ENCODE results near the gene PGBD1. TPM values are rescaled to one million over a fixed set of nuclear protein-coding genes. Genes with fewer than 3 reads are reported as not detected.

The PGBD1 gene
- total RNA-seq, 1 experiment from 2014 or later: 2.5 TPM

- intact Hi-C loops (cut with micrococcal nuclease): no loop called here
- BruUV-seq (replicated peaks): no TSS peak
- POLR2A ChIA-PET: interaction anchor here (5.1 to 5.3 kb wide), 2 partner anchors 13 to 112 kb away, joined by 48 to 99 read pairs; partner anchors contain the start of genes ZKSCAN8 and ZSCAN26
Observed at GRCh38 chr6:28254121-28254519, 27.3 kb upstream of the PGBD1 start.

GRCh38 chr6:28257042-28257441 is 24.3 kb upstream of the PGBD1 start:
- ChIA-PET CTCF (no interaction called here), POLR2A (interaction anchor here (0.6 kb wide), 2 partner anchors 10 to 127 kb away, joined by 3 to 4 read pairs; partner anchors contain the start of gene ZSCAN26)
- H3K9me3 Mint-ChIP-seq (ENCODE audit: unreplicated experiment): no peaks in the 10 kb centered on the region
- intact Hi-C loops (cut with micrococcal nuclease): no loop called here
- H3K36me3 Mint-ChIP-seq (ENCODE audit: insufficient read depth, unreplicated experiment): peaks cover 5% of the 10 kb centered on the region
- no peaks in the 10 kb centered on the region for H3K27me3 Mint-ChIP-seq (ENCODE audit: insufficient read depth, unreplicated experiment)
- H3K4me3 Mint-ChIP-seq (ENCODE audit: unreplicated experiment): no peak overlapping the region
- no peak for DNase-seq (ENCODE audit: unreplicated experiment)
- TF ChIP-seq, protein P1, sequence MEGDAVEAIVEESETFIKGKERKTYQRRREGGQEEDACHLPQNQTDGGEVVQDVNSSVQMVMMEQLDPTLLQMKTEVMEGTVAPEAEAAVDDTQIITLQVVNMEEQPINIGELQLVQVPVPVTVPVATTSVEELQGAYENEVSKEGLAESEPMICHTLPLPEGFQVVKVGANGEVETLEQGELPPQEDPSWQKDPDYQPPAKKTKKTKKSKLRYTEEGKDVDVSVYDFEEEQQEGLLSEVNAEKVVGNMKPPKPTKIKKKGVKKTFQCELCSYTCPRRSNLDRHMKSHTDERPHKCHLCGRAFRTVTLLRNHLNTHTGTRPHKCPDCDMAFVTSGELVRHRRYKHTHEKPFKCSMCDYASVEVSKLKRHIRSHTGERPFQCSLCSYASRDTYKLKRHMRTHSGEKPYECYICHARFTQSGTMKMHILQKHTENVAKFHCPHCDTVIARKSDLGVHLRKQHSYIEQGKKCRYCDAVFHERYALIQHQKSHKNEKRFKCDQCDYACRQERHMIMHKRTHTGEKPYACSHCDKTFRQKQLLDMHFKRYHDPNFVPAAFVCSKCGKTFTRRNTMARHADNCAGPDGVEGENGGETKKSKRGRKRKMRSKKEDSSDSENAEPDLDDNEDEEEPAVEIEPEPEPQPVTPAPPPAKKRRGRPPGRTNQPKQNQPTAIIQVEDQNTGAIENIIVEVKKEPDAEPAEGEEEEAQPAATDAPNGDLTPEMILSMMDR (IDR thresholded peaks at IDR 0.05; ENCODE audit: unreplicated experiment): no peak
- no peak overlapping the region for H3K27ac Mint-ChIP-seq (ENCODE audit: low read depth, unreplicated experiment)
- BruUV-seq (replicated peaks): no TSS peak
- H3K4me1 Mint-ChIP-seq (ENCODE audit: insufficient read depth, unreplicated experiment): peaks cover 7% of the 10 kb centered on the region

More at GRCh38 chr6:28254121-28254519, 27.3 kb upstream of the PGBD1 start:
- Mint-ChIP-seq H3K4me1 (ENCODE audit: insufficient read depth, unreplicated experiment) (peaks cover 7% of the 10 kb centered on the region), H3K9me3 (ENCODE audit: unreplicated experiment) (no peaks in the 10 kb centered on the region), H3K4me3 (ENCODE audit: unreplicated experiment) (no peak overlapping the region), H3K27me3 (ENCODE audit: insufficient read depth, unreplicated experiment) (no peaks in the 10 kb centered on the region), H3K27ac (ENCODE audit: low read depth, unreplicated experiment) (no peak overlapping the region), H3K36me3 (ENCODE audit: insufficient read depth, unreplicated experiment) (peaks cover 10% of the 10 kb centered on the region)
- no peak for DNase-seq (ENCODE audit: unreplicated experiment)
- CTCF ChIA-PET: interaction anchor here (1.0 kb wide), 1 partner anchor 10 kb away, joined by 3 read pairs; no protein-coding TSS in a partner anchor
- TF ChIP-seq, protein P1 (IDR thresholded peaks at IDR 0.05; ENCODE audit: unreplicated experiment): no peak

- H3K9me3 Mint-ChIP-seq (ENCODE audit: unreplicated experiment): no peaks in the 10 kb centered on the region
- POLR2A ChIA-PET: interaction anchor here (0.5 to 0.7 kb wide), 3 partner anchors 91 to 648 kb away, joined by 3 to 4 read pairs (median 3); no protein-coding TSS in a partner anchor
- H3K4me3 Mint-ChIP-seq (ENCODE audit: unreplicated experiment): no peak within 1 kb of the TSS
- H3K36me3 Mint-ChIP-seq (ENCODE audit: insufficient read depth, unreplicated experiment): no peaks in the 10 kb centered on the region
- no peaks in the 10 kb centered on the region for H3K4me1 Mint-ChIP-seq (ENCODE audit: insufficient read depth, unreplicated experiment)
- no peak within 1 kb of the TSS for H3K27ac Mint-ChIP-seq (ENCODE audit: low read depth, unreplicated experiment)
- H3K27me3 Mint-ChIP-seq (ENCODE audit: insufficient read depth, unreplicated experiment): no peaks in the 10 kb centered on the region
- TF ChIP-seq, protein P1 (IDR thresholded peaks at IDR 0.05; ENCODE audit: unreplicated experiment): no peak
- intact Hi-C loops (cut with micrococcal nuclease): no loop called here
- CTCF ChIA-PET: interaction anchor here (0.6 kb wide), 1 partner anchor 11 kb away, joined by 3 read pairs; no protein-coding TSS in a partner anchor
- no peak for DNase-seq (ENCODE audit: unreplicated experiment)
- no TSS peak for BruUV-seq (replicated peaks)
Observed at GRCh38 chr6:28258877-28259777, 22.2 kb upstream of the PGBD1 start, which contains the start of gene NKAPL. TSS of gene NKAPL (plus strand) at chr6:28259297. CDS start at chr6:28259372, 75 bp downstream.

DNA sequence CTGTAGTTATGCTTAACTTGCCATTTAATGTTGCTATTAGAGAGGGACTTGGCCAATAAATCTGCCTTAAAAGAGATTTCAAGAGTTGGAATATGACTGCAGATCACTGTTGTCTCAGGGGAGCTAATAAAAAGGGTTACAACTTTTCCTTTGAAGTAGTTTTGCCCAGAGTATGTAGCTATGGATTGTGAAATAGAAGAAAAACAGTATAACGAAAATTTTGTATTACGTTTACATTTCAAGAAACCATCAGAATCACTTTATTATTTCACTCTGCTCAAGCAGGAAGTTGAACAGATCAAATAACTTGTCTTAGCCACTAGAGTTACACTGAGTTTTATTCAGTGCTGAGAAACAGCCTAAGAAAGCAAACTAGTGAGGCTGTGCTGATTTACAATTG is 17.4 kb upstream of the PGBD1 start:
- CTCF ChIA-PET: interaction anchor here (1.1 to 1.3 kb wide), 2 partner anchors 10 to 37 kb away, joined by 3 read pairs; no protein-coding TSS in a partner anchor

More for the DNA sequence above, 17.4 kb upstream of the PGBD1 start:
- no TSS peak for BruUV-seq (replicated peaks)
- H3K27ac Mint-ChIP-seq (ENCODE audit: low read depth, unreplicated experiment): no peak overlapping the region
- H3K4me3 Mint-ChIP-seq (ENCODE audit: unreplicated experiment): no peak overlapping the region
- no peaks in the 10 kb centered on the region for H3K36me3 Mint-ChIP-seq (ENCODE audit: insufficient read depth, unreplicated experiment)
- intact Hi-C loops (cut with micrococcal nuclease): no loop called here
- no peak for DNase-seq (ENCODE audit: unreplicated experiment)
- no peaks in the 10 kb centered on the region for H3K9me3 Mint-ChIP-seq (ENCODE audit: unreplicated experiment)
- H3K27me3 Mint-ChIP-seq (ENCODE audit: insufficient read depth, unreplicated experiment): no peaks in the 10 kb centered on the region
- TF ChIP-seq, protein P1 (IDR thresholded peaks at IDR 0.05; ENCODE audit: unreplicated experiment): no peak
- no peaks in the 10 kb centered on the region for H3K4me1 Mint-ChIP-seq (ENCODE audit: insufficient read depth, unreplicated experiment)
- POLR2A ChIA-PET: interaction anchor here (6.8 to 8.2 kb wide), 2 partner anchors 12 to 89 kb away, joined by 99 to 110 read pairs; partner anchors contain the start of genes ZKSCAN3 and ZKSCAN4
